CD4-positive, alpha-beta memory T cell (primary cell): ENCODE results near the gene BLVRB. TPM values are rescaled to one million over a fixed set of nuclear protein-coding genes. Genes with fewer than 3 reads are reported as not detected.

Experiments used
- CTCF ChIA-PET: fragments of 350-600 bp; sonication (Branson Sonifier 250); formaldehyde crosslinking; loops from one replicate; lab custom pipeline; 2021; ENCODE audit warnings: inconsistent platforms; ENCODE audit not compliant: partially characterized antibody; lab: Charles Lee
- POLR2A ChIA-PET: fragments of 350-600 bp; sonication (Branson Sonifier 250); formaldehyde crosslinking; loops from one replicate; lab custom pipeline; 2021; ENCODE audit not compliant: partially characterized antibody; lab: Charles Lee
- DNase-seq, 5 donors: peaks; one replicate each; pipeline versions ENCODE4 v3.0.0 to v3.0.0-alpha.2; 2020 to 2022; ENCODE audit warnings: mixed read lengths in 1 of 5
- H3K27ac ChIP-seq: one replicate; pipeline ENCODE4 v1.7.0; 2013; ENCODE audit warnings: low read depth, low read length
- H3K27me3 ChIP-seq: 2 replicates; pipeline ENCODE4 v1.7.0; 2013; ENCODE audit warnings: mild to moderate bottlenecking, low read length, moderate library complexity; ENCODE audit not compliant: insufficient read depth
- H3K36me3 ChIP-seq: 2 replicates; pipeline ENCODE4 v1.7.0; 2013; ENCODE audit warnings: mild to moderate bottlenecking, low read length, moderate library complexity; ENCODE audit not compliant: insufficient read depth
- H3K4me1 ChIP-seq: 2 replicates; pipeline ENCODE4 v1.7.0; 2013; ENCODE audit warnings: mild to moderate bottlenecking, low read length, moderate library complexity; ENCODE audit not compliant: insufficient read depth
- H3K4me3 ChIP-seq, 2 donors: one replicate each; pipeline ENCODE4 v1.7.0; 2013; ENCODE audit warnings: low read length in 2 of 2, mild to moderate bottlenecking in 1 of 2
- H3K9me3 ChIP-seq, 2 donors: one replicate each; pipeline ENCODE4 v1.7.0; 2013; ENCODE audit warnings: low read length in 2 of 2, control low read depth in 1 of 2; ENCODE audit not compliant: control insufficient read depth in 1 of 2
- H3K27ac Mint-ChIP-seq, 7 donors: one replicate each; pipeline ENCODE4 v1.8.0; 2020 to 2021; ENCODE audit warnings: mixed read lengths in 7 of 7, mild to moderate bottlenecking in 6 of 7, inconsistent platforms in 3 of 7, moderate library complexity in 3 of 7
- H3K27me3 Mint-ChIP-seq, 2 donors: one replicate each; pipeline ENCODE4 v1.8.0; 2020 to 2021; ENCODE audit warnings: mixed read lengths in 2 of 2
- H3K36me3 Mint-ChIP-seq, 2 donors: one replicate each; pipeline ENCODE4 v1.8.0; 2020 to 2021; ENCODE audit warnings: mixed read lengths in 2 of 2, inconsistent platforms in 1 of 2, mild to moderate bottlenecking in 1 of 2
- H3K4me1 Mint-ChIP-seq, 4 donors: one replicate each; pipeline ENCODE4 v1.8.0; 2020 to 2021; ENCODE audit warnings: mixed read lengths in 4 of 4, mild to moderate bottlenecking in 1 of 4
- H3K4me3 Mint-ChIP-seq, 8 donors: one replicate each; pipeline ENCODE4 v1.8.0; 2020 to 2021; ENCODE audit warnings: mixed read lengths in 8 of 8, mild to moderate bottlenecking in 7 of 8, moderate library complexity in 6 of 8, inconsistent platforms in 3 of 8
- H3K9me3 Mint-ChIP-seq, 8 donors: one replicate each; pipeline ENCODE4 v1.8.0; 2020 to 2021; ENCODE audit warnings: mixed read lengths in 8 of 8, mild to moderate bottlenecking in 5 of 8, inconsistent platforms in 3 of 8, moderate library complexity in 1 of 8
- intact Hi-C: fragments of 100-400 bp; cut with micrococcal nuclease; formaldehyde crosslinking; loops from one replicate; pipeline ENCODE4 v1.15.1; 2023
- polyA plus RNA-seq, 2 donors: library from polyadenylated mRNA; unstranded; fragments of 300-500 nt; fragmentation: Illumina TruSeq; gene quantifications; one replicate each; pipeline ENCODE4 v1.2.3, GENCODE V29; 2021
- total RNA-seq, 2 experiments: library from RNA; stranded (reverse); gene quantifications; one replicate each; pipeline ENCODE4 v1.2.3, GENCODE V29; 2021

Gene BLVRB
- total RNA-seq (10 to 100 TPM; 12.3 to 16.3 TPM), polyA plus RNA-seq (10 to 100 TPM; 25.4 to 34.6 TPM)

DNA sequence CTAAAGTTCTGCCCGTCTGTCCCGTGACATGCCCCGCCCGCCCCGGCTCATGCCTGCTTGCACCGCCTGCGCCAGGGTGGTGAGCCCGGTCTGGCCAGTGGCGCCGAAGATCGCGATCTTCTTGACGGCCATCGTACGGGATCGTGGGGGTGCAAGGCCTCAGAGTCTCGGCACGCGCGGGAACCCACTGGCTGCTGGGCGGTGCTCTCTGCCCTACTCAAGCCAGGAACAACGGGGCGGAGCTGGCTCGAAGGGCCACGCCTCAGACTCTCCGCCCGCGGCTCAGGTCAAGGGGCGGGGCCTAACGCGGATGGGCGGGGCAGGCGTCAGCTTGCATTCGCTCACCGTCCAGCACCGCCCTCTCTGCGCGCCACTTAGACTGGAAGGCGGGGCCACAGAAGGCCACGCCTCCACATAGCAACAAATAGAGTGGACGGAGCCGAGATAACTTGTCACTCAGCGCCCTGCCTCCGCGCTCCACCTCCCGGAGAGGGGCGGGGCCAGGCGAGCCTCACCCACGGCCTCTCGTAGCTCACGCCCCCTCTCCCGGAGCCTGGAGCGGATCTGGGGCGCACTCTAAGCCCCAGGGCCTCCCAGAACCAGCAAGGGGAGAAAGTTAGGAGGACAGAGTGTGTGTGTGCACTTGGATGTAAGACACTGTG, at the start of gene BLVRB:
BLVRB (minus strand) TSS at position 189 of the 662 bp plus-strand sequence; CDS start at position 132, 57 bp downstream.
- peak within 1 kb of the TSS; percentile 52 for H3K27ac ChIP-seq
- H3K36me3 Mint-ChIP-seq, result peaks cover 4 to 6% of the 10 kb centered on the region in 2 donors
- H3K9me3 Mint-ChIP-seq, result peaks cover 0 to 2% (median 0%) of the 10 kb centered on the region in 8 donors
- peak within 1 kb of the TSS; percentile 79 to 98 (median 95) for H3K27ac Mint-ChIP-seq
- CTCF ChIA-PET, result interaction anchor here (0.9 to 4.4 kb wide), 13 partner anchors 8 to 169 kb away, joined by 3 to 66 read pairs (median 13); partner anchors contain the start of genes SERTAD1 and SERTAD3
- H3K27me3 Mint-ChIP-seq, result peaks cover 6 to 20% of the 10 kb centered on the region in 2 donors
- intact Hi-C loops, result loop anchor here (1.0 to 5.0 kb wide), 8 partner anchors 21 to 139 kb away; partner anchors contain the start of genes C19orf47, PLD3, SERTAD1 and SERTAD3
- peak; percentile 98 to 99 (median 99) for DNase-seq
- no peaks in the 10 kb centered on the region for H3K36me3 ChIP-seq
- H3K9me3 ChIP-seq, result no peaks in the 10 kb centered on the region
- no peaks in the 10 kb centered on the region for H3K27me3 ChIP-seq
- peak within 1 kb of the TSS; percentile 85 to 96 (median 86) for H3K4me3 Mint-ChIP-seq
- peaks cover 22 to 31% (median 24%) of the 10 kb centered on the region in 4 donors for H3K4me1 Mint-ChIP-seq
- POLR2A ChIA-PET, result interaction anchor here (0.5 to 4.6 kb wide), 22 partner anchors 12 to 1402 kb away, joined by 3 to 51 read pairs (median 4); partner anchors contain the start of genes C19orf47, LTBP4, PLD3 and SERTAD1
- peaks cover 28% of the 10 kb centered on the region for H3K4me1 ChIP-seq
- H3K4me3 ChIP-seq, result peak within 1 kb of the TSS; percentile 67 to 72

DNA sequence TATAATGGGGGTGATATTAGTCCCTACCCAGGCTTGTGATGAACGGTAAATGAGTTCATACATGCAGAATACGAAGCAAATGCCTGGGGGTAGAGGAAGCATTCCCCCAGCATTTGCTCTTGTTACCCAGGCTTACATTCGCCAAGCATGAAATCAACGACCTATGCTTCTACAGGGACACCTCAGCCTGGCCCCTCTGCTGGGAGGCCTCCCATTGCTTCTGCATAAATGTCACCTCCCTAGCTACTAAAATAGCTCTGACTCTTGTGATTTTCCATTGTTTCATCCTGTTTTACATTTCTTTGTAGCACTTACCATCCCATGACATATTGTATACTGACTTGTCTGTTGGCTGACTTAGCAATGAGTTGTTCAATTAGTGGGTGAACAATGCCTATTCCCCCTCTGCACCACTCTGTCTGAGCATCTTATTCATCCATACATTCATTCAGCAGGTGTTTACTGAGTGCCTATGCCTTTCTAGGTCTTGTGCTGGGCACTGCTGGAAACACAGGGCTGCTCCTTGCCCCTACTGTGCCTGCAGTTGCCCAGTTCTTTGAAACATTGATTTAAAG, 48.3 kb upstream of the BLVRB start:
- no peak for DNase-seq
- Mint-ChIP-seq H3K27me3 (peaks cover 36 to 45% of the 10 kb centered on the region in 2 donors), H3K27ac (no peak overlapping the region), H3K4me3 (peak overlapping the region in 3 of 8 donors; percentile 25 to 41 (median 25)), H3K9me3 (no peaks in the 10 kb centered on the region), H3K4me1 (peaks cover 0 to 15% (median 5%) of the 10 kb centered on the region in 4 donors), H3K36me3 (no peaks in the 10 kb centered on the region)
- no peak overlapping the region for H3K4me3 ChIP-seq
- no peak overlapping the region for H3K27ac ChIP-seq
- ChIA-PET CTCF (no interaction called here), POLR2A (no interaction called here)
- peaks cover 8% of the 10 kb centered on the region for H3K4me1 ChIP-seq
- H3K9me3 ChIP-seq, result no peaks in the 10 kb centered on the region
- H3K27me3 ChIP-seq, result peaks cover 12% of the 10 kb centered on the region
- intact Hi-C loops, result no loop called here
- no peaks in the 10 kb centered on the region for H3K36me3 ChIP-seq

DNA sequence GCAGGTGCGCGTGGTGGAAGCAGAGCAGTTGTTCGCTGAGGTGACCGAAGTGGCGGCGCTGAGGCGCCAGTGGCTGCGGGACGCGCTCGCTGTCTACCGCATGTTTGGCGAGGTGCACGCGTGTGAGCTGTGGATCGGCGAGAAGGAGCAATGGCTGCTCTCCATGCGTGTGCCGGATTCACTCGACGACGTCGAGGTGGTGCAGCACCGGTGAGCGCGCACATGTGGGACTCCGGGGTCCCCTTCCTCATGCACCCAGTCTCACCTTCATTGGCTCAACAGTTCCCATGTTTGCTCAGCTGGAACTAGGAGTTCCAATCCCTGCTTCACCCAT, 47.8 kb upstream of the BLVRB start:
- H3K27ac ChIP-seq, result no peak overlapping the region
- no peak overlapping the region for H3K4me3 ChIP-seq
- H3K36me3 ChIP-seq, result no peaks in the 10 kb centered on the region
- CTCF ChIA-PET, result no interaction called here
- H3K36me3 Mint-ChIP-seq, result no peaks in the 10 kb centered on the region
- peaks cover 0 to 15% (median 6%) of the 10 kb centered on the region in 4 donors for H3K4me1 Mint-ChIP-seq
- peaks cover 8% of the 10 kb centered on the region for H3K4me1 ChIP-seq
- no peak for DNase-seq
- peaks cover 12% of the 10 kb centered on the region for H3K27me3 ChIP-seq
- no peak overlapping the region for H3K27ac Mint-ChIP-seq
- intact Hi-C loops, result no loop called here
- no peaks in the 10 kb centered on the region for H3K9me3 ChIP-seq
- peaks cover 39 to 48% of the 10 kb centered on the region in 2 donors for H3K27me3 Mint-ChIP-seq
- H3K4me3 Mint-ChIP-seq, result peak overlapping the region in 2 of 8 donors; percentile 25 to 41
- no peaks in the 10 kb centered on the region for H3K9me3 Mint-ChIP-seq
- POLR2A ChIA-PET, result no interaction called here

DNA sequence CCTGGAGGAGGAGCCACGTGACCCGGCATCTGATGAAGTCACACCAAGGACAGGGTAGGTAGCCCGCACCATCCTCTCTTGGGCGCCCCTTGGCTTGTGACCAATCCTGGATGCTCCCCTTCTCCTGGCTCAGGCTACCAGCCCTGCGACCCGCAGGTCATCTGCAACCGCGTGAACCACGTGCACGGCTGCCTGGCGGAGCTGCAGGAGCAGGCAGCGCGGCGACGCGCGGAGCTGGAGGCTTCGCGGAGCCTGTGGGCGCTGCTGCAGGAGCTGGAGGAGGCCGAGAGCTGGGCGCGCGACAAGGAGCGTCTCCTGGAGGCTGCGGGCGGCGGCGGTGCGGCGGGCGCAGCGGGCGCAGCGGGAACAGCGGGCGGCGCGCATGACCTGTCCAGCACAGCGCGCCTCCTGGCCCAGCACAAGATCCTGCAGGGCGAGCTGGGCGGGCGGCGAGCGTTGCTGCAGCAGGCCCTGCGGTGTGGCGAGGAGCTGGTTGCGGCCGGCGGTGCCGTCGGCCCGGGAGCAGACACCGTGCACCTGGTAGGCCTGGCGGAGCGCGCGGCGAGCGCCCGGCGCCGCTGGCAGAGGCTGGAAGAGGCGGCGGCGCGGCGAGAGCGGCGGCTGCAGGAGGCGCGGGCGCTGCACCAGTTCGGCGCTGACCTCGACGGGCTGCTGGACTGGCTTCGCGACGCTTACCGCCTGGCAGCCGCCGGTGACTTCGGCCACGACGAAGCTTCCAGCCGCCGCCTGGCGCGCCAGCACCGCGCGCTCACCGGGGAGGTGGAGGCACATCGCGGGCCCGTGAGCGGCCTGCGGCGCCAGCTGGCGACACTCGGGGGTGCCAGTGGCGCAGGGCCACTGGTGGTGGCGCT, 47.2 kb upstream of the BLVRB start:
- Mint-ChIP-seq H3K36me3 (no peaks in the 10 kb centered on the region), H3K27me3 (peaks cover 39 to 47% of the 10 kb centered on the region in 2 donors), H3K9me3 (no peaks in the 10 kb centered on the region), H3K4me1 (peaks cover 0 to 15% (median 6%) of the 10 kb centered on the region in 4 donors), H3K27ac (no peak overlapping the region), H3K4me3 (peak overlapping the region in 1 of 8 donors; percentile 68)
- no peak for DNase-seq
- ChIA-PET CTCF (no interaction called here), POLR2A (no interaction called here)
- H3K9me3 ChIP-seq, result no peaks in the 10 kb centered on the region
- H3K4me1 ChIP-seq, result peaks cover 8% of the 10 kb centered on the region
- no peak overlapping the region for H3K4me3 ChIP-seq
- peaks cover 12% of the 10 kb centered on the region for H3K27me3 ChIP-seq
- intact Hi-C loops, result no loop called here
- H3K36me3 ChIP-seq, result no peaks in the 10 kb centered on the region
- no peak overlapping the region for H3K27ac ChIP-seq

DNA sequence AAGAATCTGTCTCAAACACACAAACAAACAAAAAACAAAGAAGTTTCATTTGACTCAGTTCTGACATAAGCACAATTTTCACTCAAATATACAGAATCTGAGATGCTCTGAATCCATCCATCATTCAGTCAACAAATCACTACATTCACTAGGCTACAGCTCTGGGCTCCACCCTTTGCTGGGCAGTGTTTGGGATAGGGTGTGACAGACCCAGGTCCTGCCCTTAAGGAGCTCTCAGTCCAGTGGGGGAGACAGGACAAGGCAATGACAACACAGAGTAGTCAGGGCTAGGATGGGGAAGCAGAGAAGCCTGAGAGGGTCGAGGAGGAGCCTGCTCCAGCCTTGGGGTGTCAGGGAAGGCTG, 46.5 kb upstream of the BLVRB start:
- Mint-ChIP-seq H3K27ac (no peak overlapping the region), H3K9me3 (no peaks in the 10 kb centered on the region), H3K4me1 (peaks cover 0 to 15% (median 6%) of the 10 kb centered on the region in 4 donors), H3K4me3 (peak overlapping the region in 5 of 8 donors; percentile 5 to 68 (median 23)), H3K27me3 (peaks cover 37 to 44% of the 10 kb centered on the region in 2 donors), H3K36me3 (no peaks in the 10 kb centered on the region)
- Histone ChIP-seq H3K27ac (no peak overlapping the region), H3K4me1 (peaks cover 8% of the 10 kb centered on the region), H3K36me3 (no peaks in the 10 kb centered on the region), H3K4me3 (no peak overlapping the region), H3K9me3 (no peaks in the 10 kb centered on the region), H3K27me3 (peaks cover 12% of the 10 kb centered on the region)
- DNase-seq, result no peak
- ChIA-PET CTCF (no interaction called here), POLR2A (no interaction called here)
- intact Hi-C loops, result no loop called here

DNA sequence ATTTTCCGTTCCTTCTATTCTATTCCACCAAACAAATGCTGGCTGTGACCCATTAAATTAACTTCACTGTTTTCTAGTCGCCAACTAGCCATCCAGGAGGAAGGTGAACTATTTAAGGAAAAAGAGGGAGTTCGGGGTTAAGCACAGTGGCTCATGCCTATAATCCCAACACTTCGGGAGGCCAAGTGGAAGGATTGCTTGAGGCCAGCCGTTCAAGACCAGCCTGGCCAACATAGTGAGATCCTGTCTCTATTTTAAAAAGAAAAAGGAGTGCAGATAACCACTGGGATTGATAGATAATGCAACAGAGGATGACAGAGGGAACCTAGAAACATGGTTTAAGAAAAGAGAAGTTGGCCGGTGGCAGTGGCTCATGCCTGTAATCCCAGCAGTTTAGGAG, 45.9 kb upstream of the BLVRB start:
- ChIA-PET POLR2A (no interaction called here), CTCF (no interaction called here)
- H3K4me3 ChIP-seq, result no peak overlapping the region
- Mint-ChIP-seq H3K4me1 (peaks cover 0 to 15% (median 6%) of the 10 kb centered on the region in 4 donors), H3K27ac (no peak overlapping the region), H3K9me3 (no peaks in the 10 kb centered on the region), H3K4me3 (peak overlapping the region in 2 of 8 donors; percentile 2 to 42), H3K36me3 (no peaks in the 10 kb centered on the region), H3K27me3 (peaks cover 37 to 39% of the 10 kb centered on the region in 2 donors)
- H3K4me1 ChIP-seq, result peaks cover 8% of the 10 kb centered on the region
- intact Hi-C loops, result no loop called here
- DNase-seq, result no peak
- H3K27me3 ChIP-seq, result peaks cover 12% of the 10 kb centered on the region
- H3K27ac ChIP-seq, result no peak overlapping the region
- no peaks in the 10 kb centered on the region for H3K9me3 ChIP-seq
- H3K36me3 ChIP-seq, result no peaks in the 10 kb centered on the region
